GM18526 (cell line): ENCODE data around the gene SLC22A23.

ENCODE experiments used
- POLR2A ChIP-seq: IDR thresholded peaks from 3 replicates; pipeline ENCODE4 v1.6.1; 2011; ENCODE audit not compliant: insufficient read length; ENCODE audit errors: extremely low read depth

SLC22A23 gene

GRCh38 chr6:3271756-3272155, 185.1 kb downstream of the SLC22A23 start:
- TF ChIP-seq POLR2A: no peak

- no peak for TF ChIP-seq POLR2A
Measured at GRCh38 chr6:3270258-3270657, 186.6 kb downstream of the SLC22A23 start.

- no peak for TF ChIP-seq POLR2A
Measured at GRCh38 chr6:3269281-3269975, 187.4 kb downstream of the SLC22A23 start.

DNA sequence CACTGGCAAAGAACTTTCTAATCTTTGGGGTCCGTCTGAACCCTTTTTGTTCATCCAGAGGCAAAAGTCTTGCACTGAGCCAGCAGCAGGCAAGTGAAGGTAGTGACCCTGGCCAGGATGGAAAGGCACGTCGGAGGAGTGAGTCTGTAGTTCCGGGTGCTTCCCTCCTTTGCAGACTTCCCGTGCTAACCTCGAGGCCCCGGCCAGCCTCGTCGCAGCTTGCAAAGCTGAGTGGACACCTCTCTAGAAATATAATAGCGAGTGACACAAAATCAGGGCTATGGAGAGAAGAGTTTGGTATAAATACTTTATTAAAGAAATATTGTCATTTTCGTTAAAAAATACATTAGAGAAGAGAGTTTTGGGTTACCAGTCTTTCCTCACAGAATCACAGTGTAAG, 188.2 kb downstream of the SLC22A23 start:
- no peak for TF ChIP-seq POLR2A

- no peak for TF ChIP-seq POLR2A
Measured at GRCh38 chr6:3267162-3267561, 189.7 kb downstream of the SLC22A23 start.

DNA sequence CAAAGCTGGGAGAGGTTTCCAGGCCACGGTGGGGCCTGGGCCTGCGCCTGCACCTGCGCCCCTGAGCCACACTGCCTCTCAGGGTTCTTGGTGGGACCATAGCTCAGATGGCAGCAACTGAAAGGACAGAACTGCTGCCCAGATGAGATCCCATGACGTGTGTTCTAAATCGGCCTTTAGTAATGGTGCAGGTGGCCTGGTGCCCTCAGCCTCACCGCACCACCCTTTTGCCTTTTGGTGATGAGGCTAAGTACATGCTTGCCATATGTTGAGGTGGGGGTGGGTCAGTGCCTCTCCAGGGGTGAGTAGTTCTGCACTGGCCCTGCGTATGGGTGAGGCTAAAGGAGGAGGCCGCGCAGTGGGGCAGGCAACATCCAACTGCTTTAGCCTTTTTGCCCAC, 190.7 kb downstream of the SLC22A23 start:
- no peak for TF ChIP-seq POLR2A

- no peak for TF ChIP-seq POLR2A
Measured at GRCh38 chr6:3265671-3266070, 191.2 kb downstream of the SLC22A23 start.

GRCh38 chr6:3264356-3264755, 192.5 kb downstream of the SLC22A23 start:
- no peak for TF ChIP-seq POLR2A

DNA sequence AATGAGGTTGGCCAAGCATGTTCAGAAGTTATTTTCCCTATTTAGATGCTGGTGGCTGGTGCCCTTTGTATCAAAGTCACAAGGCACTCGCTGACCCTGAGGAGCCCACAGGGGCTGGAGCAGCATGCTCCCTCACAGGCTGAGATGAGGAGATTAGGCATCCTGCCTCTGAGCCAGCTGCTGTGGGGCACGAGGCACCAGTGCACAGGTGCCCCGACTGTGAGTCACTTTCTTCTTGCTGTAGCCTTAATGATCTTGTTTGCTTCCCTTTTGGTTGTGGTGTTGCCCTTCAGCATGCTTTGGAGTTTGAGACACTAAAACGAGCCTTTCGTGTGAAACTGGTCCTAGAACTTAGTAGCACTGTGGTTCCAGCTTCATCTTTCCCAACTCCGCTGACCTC, 193.8 kb downstream of the SLC22A23 start:
- TF ChIP-seq POLR2A: no peak

DNA sequence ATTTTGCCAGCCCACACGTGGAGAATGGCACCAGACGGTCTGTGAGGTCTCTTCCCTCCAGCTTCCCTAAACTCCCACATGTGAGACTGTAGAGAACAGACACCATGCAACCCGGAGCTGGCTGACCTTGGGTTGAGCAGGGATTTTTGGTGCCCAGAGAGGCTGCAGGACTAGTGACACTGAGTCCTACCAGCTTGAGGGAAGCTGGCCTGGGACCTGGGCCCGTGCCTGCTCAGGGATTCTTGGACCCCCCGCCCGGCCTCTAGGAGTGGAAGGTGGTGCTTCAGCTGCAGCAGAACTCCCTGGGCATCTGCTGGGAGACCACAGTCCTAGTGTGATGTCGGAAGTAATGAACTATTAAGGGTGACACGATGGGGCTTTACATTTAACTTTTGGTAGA, 194.9 kb downstream of the SLC22A23 start:
- TF ChIP-seq POLR2A: no peak

DNA sequence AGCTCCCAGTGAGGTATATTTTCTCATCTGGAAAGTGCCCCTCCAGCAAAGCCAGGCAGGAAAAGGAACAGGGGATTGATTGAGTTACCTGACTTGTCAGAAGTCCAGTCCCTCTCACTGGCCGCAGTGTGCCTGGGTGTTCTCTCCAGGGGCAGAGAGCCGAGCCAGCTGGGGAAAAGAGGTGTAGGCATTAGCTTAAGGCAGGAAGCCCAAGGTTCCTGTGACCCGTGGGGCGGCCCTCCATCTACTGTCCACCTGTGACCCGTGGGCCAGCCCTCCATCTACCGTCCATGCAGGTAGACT, 195.4 kb downstream of the SLC22A23 start:
- TF ChIP-seq POLR2A: no peak

DNA sequence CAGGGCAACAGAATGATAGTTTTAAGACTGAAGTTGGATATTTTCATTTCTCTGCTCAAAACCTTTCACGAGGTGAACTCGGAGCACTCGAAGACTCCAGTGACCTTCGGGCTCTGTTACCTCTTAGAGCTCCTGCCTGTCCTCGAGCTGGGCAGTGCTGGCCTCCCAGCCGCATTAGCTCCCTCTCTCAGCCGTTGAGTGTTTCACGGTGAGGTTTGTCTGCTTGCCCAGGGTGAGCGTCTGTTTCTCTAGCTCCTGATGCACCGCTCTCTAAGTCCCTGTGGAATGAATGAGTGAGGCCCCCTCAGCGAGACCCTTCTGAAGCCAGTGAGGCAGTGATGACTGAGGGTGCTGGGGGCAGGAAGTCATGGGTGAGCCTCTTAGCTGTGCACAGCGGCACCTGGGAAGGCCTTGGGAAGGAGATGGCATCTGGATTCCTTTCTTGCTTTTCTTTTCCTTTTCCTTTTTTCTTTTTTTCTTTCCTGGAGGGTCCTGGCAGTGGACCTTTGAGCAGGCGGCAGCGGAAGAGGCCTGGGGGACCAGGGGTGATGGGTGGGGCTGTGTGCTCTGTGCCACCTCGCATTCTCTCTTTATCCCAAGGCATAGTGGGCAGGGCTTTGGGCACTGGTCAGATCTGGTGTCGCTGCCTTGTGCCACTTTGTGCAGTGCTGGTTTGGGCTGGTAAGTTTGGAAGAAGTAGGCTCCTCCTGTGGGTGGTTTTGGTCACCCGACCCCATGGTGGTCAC, 195.9 kb downstream of the SLC22A23 start:
- no peak for TF ChIP-seq POLR2A

- no peak for TF ChIP-seq POLR2A
Measured at GRCh38 chr6:3260296-3260695, 196.6 kb downstream of the SLC22A23 start.

DNA sequence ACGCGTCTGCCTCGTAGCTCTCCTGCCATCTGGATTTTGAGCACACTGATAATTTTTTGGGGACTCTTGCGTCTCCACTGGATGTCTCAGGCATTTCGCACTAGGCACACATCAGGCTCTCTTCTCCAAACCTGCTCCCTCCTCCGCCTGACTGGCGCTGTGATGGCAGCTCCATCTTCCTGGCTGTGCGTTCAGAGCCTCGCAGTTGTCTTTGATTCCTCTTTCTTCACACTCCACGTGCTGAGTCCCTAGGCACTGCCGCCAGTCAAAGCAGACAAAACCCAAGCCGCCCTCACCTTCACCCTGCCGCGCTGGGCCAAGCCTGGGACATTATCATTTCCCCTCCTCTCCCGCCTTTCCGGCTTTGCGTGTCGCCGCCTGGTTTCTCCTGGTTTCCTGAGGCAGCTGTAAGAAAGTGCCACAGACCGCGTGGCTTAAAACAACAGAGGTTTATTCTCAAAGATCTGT, 197.3 kb downstream of the SLC22A23 start:
- peak; percentile 7 for TF ChIP-seq POLR2A

DNA sequence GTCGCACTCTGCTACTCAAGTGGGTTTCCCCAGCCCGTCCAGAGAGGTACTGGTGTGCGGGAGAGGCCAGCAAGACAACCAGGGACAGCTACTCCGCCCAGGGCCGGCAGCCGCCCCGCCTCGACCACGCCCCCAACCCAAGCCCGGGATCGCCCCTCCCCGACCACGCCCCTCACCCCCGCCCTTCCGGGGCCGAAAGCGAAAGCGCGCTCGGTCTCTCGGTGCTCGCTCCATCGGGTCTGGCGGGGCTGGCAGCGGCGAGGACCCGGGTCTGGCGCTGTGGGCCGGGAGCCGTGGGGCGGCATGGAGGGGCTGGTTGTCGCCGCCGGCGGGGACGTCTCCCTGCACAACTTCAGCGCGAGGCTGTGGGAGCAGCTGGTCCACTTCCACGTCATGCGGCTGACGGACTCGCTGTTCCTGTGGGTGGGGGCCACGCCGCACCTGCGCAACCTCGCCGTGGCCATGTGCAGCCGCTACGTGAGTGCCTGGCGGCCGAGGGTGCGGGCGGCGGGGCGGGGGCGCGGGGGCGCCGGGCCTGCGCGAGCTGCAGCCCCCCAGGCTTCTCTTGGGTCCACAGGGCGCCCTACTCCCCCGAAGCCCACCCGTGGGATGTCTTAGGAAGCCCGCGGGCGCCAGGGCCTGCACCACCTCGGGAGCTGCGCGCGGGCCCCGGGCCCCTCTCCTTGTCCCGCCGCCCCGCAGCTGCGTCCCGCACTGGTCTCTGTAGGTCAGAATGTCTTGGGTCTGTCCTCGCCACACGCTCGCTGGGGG, 197.9 kb downstream of the SLC22A23 start, which contains the start of gene PSMG4:
Gene PSMG4, plus strand, starts transcription at position 228 of the 771 bp plus-strand sequence. Its CDS starts 76 bp downstream, at position 304.
- TF ChIP-seq POLR2A: peak; percentile 61

DNA sequence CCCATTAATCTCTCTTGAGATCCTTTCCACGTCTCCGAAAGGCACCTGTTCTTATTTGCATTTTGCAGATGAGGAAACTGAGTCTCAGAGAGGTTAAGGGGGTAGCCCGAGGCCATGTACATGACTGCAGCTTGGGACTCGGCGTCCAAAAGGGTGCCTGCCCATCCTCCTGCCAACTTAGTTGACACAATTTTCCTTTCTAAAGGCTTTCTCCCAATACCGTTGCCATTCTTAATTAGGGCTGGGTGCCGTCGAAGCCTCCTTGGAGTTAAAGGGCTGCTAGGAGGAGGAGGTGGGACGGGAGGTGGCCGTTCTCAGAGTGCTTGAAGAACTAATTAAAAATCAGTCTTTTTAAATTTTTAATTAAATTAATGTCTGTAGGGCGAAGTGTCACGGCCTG, 198.6 kb downstream of the SLC22A23 start:
- TF ChIP-seq POLR2A: no peak

GRCh38 chr6:3253597-3253961, 203.3 kb downstream of the SLC22A23 start:
- TF ChIP-seq POLR2A: no peak
